Fibroblast of upper back skin (primary cell): ENCODE data around the gene AKR1C8.

Experiments used
- DNase-seq: peaks from one replicate; pipeline ENCODE4 v3.0.0-alpha.2; 2013

AKR1C8 gene

GRCh38 chr10:5106553-5106952, 78.4 kb downstream of the AKR1C8 start:
- no peak for DNase-seq

GRCh38 chr10:5105626-5106025, 79.3 kb downstream of the AKR1C8 start:
- DNase-seq, result no peak
